SK-N-SH treated with all-trans-retinoic acid at 6 μM for 48 hours (cell line): ENCODE results near the gene DCC.

Experiments used
- ATAC-seq: fragments of 200-7000 bp; cut with Tn5 transposase; 3 replicates; pipeline ENCODE4 v1.9.1; 2020; ENCODE audit warnings: mild to moderate bottlenecking, moderate library complexity
- ARNTL ChIP-seq: fragments of 450-650 bp; formaldehyde crosslinking; IDR thresholded peaks from 2 replicates; pipeline ENCODE4 v1.5.0; 2020; ENCODE audit warnings: low read depth, mild to moderate bottlenecking, moderate library complexity, borderline replicate concordance
- BACH2 ChIP-seq: fragments of 250-450 bp; sonication (Bioruptor Pico); IDR thresholded peaks from 2 replicates; pipeline ENCODE4 v1.9.0; 2021; ENCODE audit warnings: mild to moderate bottlenecking, borderline replicate concordance
- ESRRG ChIP-seq: fragments of 250-450 bp; sonication (Bioruptor Pico); IDR thresholded peaks from 2 replicates; pipeline ENCODE4 v1.6.1; 2021; ENCODE audit warnings: mild to moderate bottlenecking
- GLIS3 ChIP-seq: fragments of 250-450 bp; sonication (Bioruptor Pico); IDR thresholded peaks from 2 replicates; pipeline ENCODE4 v1.5.0; 2020; ENCODE audit warnings: mild to moderate bottlenecking, moderate library complexity
- ISL1 ChIP-seq: fragments of 250-450 bp; sonication (Bioruptor Pico); IDR thresholded peaks from 2 replicates; pipeline ENCODE4 v2.1.2; 2022; ENCODE audit warnings: mild to moderate bottlenecking, moderate library complexity
- OSR1 ChIP-seq: fragments of 250-450 bp; sonication (Bioruptor Pico); IDR thresholded peaks from 2 replicates; pipeline ENCODE4 v1.8.0; 2022; ENCODE audit warnings: moderate library complexity, mild to moderate bottlenecking, inconsistent platforms
- PPARA ChIP-seq: fragments of 250-450 bp; sonication (Bioruptor Pico); IDR thresholded peaks from 2 replicates; pipeline ENCODE4 v1.5.0; 2020; ENCODE audit warnings: mild to moderate bottlenecking, borderline replicate concordance
- RARB ChIP-seq: fragments of 250-450 bp; sonication (Bioruptor Pico); IDR thresholded peaks from 2 replicates; pipeline ENCODE4 v1.8.0; 2021; ENCODE audit warnings: mild to moderate bottlenecking, moderate library complexity
- TCF4 ChIP-seq: fragments of 250-450 bp; sonication (Bioruptor Pico); IDR thresholded peaks from 2 replicates; pipeline ENCODE4 v1.8.0; 2021; ENCODE audit warnings: mild to moderate bottlenecking, moderate library complexity, borderline replicate concordance
- TOX ChIP-seq: fragments of 250-450 bp; sonication (Bioruptor Pico); IDR thresholded peaks from 2 replicates; pipeline ENCODE4 v1.8.0; 2021; ENCODE audit warnings: mild to moderate bottlenecking, moderate library complexity, borderline replicate concordance
- ZFP3 ChIP-seq: fragments of 250-450 bp; sonication (Bioruptor Pico); IDR thresholded peaks from 2 replicates; pipeline ENCODE4 v1.5.0; 2020; ENCODE audit warnings: mild to moderate bottlenecking, moderate library complexity
- ZFP30 ChIP-seq: fragments of 450-650 bp; formaldehyde crosslinking; IDR thresholded peaks from 2 replicates; pipeline ENCODE4 v1.5.0; 2022; ENCODE audit warnings: mild to moderate bottlenecking, moderate library complexity
- ZNF565 ChIP-seq: fragments of 450-650 bp; formaldehyde crosslinking; conservative IDR thresholded peaks from 2 replicates; pipeline ENCODE4 v1.5.0; 2020; ENCODE audit warnings: low read depth, mild to moderate bottlenecking, moderate library complexity
- ZNF8 ChIP-seq: fragments of 450-650 bp; formaldehyde crosslinking; IDR thresholded peaks from 2 replicates; pipeline ENCODE4 v1.5.0; 2020; ENCODE audit warnings: mild to moderate bottlenecking, moderate library complexity
- TF ChIP-seq, protein P1 (sequence below): fragments of 250-450 bp; sonication (Bioruptor Pico); IDR thresholded peaks from 2 replicates; pipeline ENCODE4 v1.8.0; 2021; ENCODE audit warnings: low read depth, mild to moderate bottlenecking, moderate library complexity, borderline replicate concordance
- TF ChIP-seq, protein P2 (sequence below): fragments of 250-450 bp; sonication (Bioruptor Pico); IDR thresholded peaks from 2 replicates; pipeline ENCODE4 v1.5.0; 2020; ENCODE audit warnings: mild to moderate bottlenecking, moderate library complexity
- TF ChIP-seq, protein P3 (sequence below): fragments of 250-450 bp; sonication (Bioruptor Pico); IDR thresholded peaks from 2 replicates; pipeline ENCODE4 v1.5.1; 2020; ENCODE audit warnings: low read depth, mild to moderate bottlenecking, moderate library complexity
- TF ChIP-seq, protein P4 (sequence below): fragments of 250-450 bp; sonication (Bioruptor Pico); IDR thresholded peaks from 2 replicates; pipeline ENCODE4 v1.8.0; 2020; ENCODE audit warnings: mild to moderate bottlenecking, moderate library complexity, borderline replicate concordance
- TF ChIP-seq, protein P5 (sequence below): fragments of 250-450 bp; sonication (Bioruptor Pico); IDR thresholded peaks from 2 replicates; pipeline ENCODE4 v1.5.1; 2021; ENCODE audit warnings: mild to moderate bottlenecking, moderate library complexity

Gene DCC

DNA sequence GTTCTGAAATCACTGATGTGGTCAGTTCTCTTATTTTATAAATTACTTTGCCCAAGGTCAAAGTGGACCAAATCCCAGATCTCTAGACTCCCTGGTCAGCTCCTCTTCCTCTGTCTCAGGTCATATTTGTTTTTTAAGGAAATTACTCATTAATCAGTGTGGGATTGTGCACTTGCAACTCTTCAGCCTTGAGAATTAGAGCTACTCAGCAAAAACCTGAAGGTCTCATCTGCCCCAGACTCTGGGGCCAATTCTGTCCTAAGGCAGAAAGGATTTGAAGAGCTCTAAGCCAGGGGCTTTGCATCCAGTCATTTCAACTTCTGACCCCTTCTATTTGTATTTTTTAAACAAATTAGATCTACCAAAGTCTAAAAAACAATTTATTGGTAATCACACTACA, 17.7 kb upstream of the DCC start:
- ATAC-seq = no peak
- TF ChIP-seq, protein P1, sequence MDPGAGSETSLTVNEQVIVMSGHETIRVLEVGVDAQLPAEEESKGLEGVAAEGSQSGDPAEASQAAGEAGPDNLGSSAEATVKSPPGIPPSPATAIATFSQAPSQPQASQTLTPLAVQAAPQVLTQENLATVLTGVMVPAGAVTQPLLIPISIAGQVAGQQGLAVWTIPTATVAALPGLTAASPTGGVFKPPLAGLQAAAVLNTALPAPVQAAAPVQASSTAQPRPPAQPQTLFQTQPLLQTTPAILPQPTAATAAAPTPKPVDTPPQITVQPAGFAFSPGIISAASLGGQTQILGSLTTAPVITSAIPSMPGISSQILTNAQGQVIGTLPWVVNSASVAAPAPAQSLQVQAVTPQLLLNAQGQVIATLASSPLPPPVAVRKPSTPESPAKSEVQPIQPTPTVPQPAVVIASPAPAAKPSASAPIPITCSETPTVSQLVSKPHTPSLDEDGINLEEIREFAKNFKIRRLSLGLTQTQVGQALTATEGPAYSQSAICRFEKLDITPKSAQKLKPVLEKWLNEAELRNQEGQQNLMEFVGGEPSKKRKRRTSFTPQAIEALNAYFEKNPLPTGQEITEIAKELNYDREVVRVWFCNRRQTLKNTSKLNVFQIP (CRISPR knock-in tag) = no peak

DNA sequence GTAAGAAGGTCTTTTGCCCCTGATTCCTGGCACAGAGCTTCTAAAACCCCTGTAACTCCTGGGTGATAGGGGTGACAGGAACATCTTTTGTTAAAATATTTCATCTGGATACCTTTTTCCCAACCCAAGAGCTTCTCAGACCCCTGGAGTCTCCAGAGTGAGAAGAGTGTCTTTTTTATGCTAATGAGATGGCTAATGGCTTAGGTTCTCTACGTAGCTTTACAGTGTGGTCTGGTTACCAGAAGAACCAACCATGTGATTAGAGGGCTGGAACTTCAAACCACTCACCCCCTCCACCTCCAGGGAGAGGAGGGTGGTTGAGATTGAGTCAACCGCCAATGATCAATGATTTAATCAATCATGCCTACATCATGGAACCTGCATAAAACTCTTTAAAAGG, 16.2 kb upstream of the DCC start:
- ATAC-seq = no peak
- TF ChIP-seq ARNTL (CRISPR knock-in tag) = no peak
- TF ChIP-seq PPARA = no peak
- TF ChIP-seq GLIS3 (CRISPR knock-in tag) = no peak
- TF ChIP-seq ESRRG (CRISPR knock-in tag) = no peak
- TF ChIP-seq, protein P2, sequence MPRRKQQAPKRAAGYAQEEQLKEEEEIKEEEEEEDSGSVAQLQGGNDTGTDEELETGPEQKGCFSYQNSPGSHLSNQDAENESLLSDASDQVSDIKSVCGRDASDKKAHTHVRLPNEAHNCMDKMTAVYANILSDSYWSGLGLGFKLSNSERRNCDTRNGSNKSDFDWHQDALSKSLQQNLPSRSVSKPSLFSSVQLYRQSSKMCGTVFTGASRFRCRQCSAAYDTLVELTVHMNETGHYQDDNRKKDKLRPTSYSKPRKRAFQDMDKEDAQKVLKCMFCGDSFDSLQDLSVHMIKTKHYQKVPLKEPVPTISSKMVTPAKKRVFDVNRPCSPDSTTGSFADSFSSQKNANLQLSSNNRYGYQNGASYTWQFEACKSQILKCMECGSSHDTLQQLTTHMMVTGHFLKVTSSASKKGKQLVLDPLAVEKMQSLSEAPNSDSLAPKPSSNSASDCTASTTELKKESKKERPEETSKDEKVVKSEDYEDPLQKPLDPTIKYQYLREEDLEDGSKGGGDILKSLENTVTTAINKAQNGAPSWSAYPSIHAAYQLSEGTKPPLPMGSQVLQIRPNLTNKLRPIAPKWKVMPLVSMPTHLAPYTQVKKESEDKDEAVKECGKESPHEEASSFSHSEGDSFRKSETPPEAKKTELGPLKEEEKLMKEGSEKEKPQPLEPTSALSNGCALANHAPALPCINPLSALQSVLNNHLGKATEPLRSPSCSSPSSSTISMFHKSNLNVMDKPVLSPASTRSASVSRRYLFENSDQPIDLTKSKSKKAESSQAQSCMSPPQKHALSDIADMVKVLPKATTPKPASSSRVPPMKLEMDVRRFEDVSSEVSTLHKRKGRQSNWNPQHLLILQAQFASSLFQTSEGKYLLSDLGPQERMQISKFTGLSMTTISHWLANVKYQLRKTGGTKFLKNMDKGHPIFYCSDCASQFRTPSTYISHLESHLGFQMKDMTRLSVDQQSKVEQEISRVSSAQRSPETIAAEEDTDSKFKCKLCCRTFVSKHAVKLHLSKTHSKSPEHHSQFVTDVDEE (CRISPR knock-in tag) = no peak
- TF ChIP-seq, protein P3, sequence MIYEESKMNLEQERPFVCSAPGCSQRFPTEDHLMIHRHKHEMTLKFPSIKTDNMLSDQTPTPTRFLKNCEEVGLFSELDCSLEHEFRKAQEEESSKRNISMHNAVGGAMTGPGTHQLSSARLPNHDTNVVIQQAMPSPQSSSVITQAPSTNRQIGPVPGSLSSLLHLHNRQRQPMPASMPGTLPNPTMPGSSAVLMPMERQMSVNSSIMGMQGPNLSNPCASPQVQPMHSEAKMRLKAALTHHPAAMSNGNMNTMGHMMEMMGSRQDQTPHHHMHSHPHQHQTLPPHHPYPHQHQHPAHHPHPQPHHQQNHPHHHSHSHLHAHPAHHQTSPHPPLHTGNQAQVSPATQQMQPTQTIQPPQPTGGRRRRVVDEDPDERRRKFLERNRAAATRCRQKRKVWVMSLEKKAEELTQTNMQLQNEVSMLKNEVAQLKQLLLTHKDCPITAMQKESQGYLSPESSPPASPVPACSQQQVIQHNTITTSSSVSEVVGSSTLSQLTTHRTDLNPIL (CRISPR knock-in tag) = no peak
- TF ChIP-seq TCF4 (CRISPR knock-in tag) = no peak
- no peak for TF ChIP-seq BACH2 (CRISPR knock-in tag)
- no peak for TF ChIP-seq TOX (CRISPR knock-in tag)
- TF ChIP-seq, protein P4, sequence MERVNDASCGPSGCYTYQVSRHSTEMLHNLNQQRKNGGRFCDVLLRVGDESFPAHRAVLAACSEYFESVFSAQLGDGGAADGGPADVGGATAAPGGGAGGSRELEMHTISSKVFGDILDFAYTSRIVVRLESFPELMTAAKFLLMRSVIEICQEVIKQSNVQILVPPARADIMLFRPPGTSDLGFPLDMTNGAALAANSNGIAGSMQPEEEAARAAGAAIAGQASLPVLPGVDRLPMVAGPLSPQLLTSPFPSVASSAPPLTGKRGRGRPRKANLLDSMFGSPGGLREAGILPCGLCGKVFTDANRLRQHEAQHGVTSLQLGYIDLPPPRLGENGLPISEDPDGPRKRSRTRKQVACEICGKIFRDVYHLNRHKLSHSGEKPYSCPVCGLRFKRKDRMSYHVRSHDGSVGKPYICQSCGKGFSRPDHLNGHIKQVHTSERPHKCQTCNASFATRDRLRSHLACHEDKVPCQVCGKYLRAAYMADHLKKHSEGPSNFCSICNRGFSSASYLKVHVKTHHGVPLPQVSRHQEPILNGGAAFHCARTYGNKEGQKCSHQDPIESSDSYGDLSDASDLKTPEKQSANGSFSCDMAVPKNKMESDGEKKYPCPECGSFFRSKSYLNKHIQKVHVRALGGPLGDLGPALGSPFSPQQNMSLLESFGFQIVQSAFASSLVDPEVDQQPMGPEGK (CRISPR knock-in tag) = no peak

DNA sequence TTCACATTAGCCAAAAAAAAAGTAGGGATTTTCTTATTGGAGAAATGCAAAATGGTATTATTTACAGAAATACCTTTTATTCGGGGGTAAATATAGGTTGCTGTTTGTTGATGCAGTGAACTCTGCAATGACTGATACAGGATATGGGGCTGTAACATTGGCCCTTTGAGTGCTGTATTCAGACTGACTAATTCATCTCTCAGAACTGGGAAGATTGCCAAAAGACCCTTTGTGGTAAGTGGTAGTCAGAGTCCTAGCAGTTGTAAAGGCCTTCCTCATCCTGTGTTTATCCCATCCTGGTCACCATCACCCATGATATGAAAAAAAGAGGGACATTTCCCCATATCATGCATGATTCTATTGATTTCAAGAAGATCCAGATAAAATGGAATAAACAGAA, 14.0 kb upstream of the DCC start:
- ATAC-seq = no peak
- TF ChIP-seq GLIS3 (CRISPR knock-in tag) (no peak), BACH2 (CRISPR knock-in tag) (no peak), TOX (CRISPR knock-in tag) (no peak), ESRRG (CRISPR knock-in tag) (no peak), ISL1 (CRISPR knock-in tag) (no peak), OSR1 (no peak), ZFP30 (CRISPR knock-in tag) (no peak), ARNTL (CRISPR knock-in tag) (no peak), ZFP3 (CRISPR knock-in tag) (no peak), RARB (CRISPR knock-in tag) (no peak), ZNF565 (CRISPR knock-in tag) (no peak), PPARA (no peak), ZNF8 (CRISPR knock-in tag) (no peak)
- TF ChIP-seq, protein P3 (CRISPR knock-in tag) = no peak
- TF ChIP-seq, protein P2 (CRISPR knock-in tag) = no peak
- TF ChIP-seq, protein P4 (CRISPR knock-in tag) = no peak
- TF ChIP-seq, protein P5, sequence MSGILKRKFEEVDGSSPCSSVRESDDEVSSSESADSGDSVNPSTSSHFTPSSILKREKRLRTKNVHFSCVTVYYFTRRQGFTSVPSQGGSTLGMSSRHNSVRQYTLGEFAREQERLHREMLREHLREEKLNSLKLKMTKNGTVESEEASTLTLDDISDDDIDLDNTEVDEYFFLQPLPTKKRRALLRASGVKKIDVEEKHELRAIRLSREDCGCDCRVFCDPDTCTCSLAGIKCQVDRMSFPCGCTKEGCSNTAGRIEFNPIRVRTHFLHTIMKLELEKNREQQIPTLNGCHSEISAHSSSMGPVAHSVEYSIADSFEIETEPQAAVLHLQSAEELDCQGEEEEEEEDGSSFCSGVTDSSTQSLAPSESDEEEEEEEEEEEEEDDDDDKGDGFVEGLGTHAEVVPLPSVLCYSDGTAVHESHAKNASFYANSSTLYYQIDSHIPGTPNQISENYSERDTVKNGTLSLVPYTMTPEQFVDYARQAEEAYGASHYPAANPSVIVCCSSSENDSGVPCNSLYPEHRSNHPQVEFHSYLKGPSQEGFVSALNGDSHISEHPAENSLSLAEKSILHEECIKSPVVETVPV (CRISPR knock-in tag) = no peak
